ENCODE measurements around the gene RTF2. TPM values are rescaled to one million over a fixed set of nuclear protein-coding genes. Genes with fewer than 3 reads are reported as not detected.

The RTF2 gene
- total RNA-seq: 64.6 and 66.1 TPM in 2 replicates

GRCh38 chr20:56468316-56469076 is at the start of gene RTF2:
TSS of gene RTF2 (plus strand) at chr20:56468627. CDS start at chr20:56468698, 71 bp downstream.

GRCh38 chr20:56524444-56524843 is 56.0 kb downstream of the RTF2 start, which contains the start of gene FAM209A:
TSS of gene FAM209A (plus strand) at chr20:56524744. CDS start at chr20:56524809, 65 bp downstream.

GRCh38 chr20:56532946-56533345 is 64.5 kb downstream of the RTF2 start, which contains the start of gene FAM209B:
TSS of gene FAM209B (plus strand) at chr20:56533246. CDS start at chr20:56533342, 96 bp downstream.

Other genes starting within 250 kb of the RTF2 start
- not detected in 2 replicates for gene MC3R, start 219.9 kb upstream of the RTF2 start, total RNA-seq
- 41.8 and 46.9 TPM in 2 replicates for gene FAM210B, start 109.7 kb upstream of the RTF2 start, total RNA-seq
- gene AURKA, start 76.4 kb upstream of the RTF2 start, total RNA-seq: 17.0 and 20.1 TPM in 2 replicates
- gene CSTF1, start 76.0 kb upstream of the RTF2 start, total RNA-seq: 26.7 and 32.6 TPM in 2 replicates
- 5.7 and 17.0 TPM in 2 replicates for gene CASS4, start 56.4 kb upstream of the RTF2 start, total RNA-seq
- gene FAM209A, start 56.1 kb downstream of the RTF2 start, total RNA-seq: not detected in 2 replicates
- not detected in 2 replicates for gene FAM209B, start 64.6 kb downstream of the RTF2 start, total RNA-seq
- gene TFAP2C, start 160.7 kb downstream of the RTF2 start, total RNA-seq: not detected in 2 replicates